Measurements from ENCODE around the gene KRT13.

Gene KRT13

GRCh38 chr17:41537614-41537954 is 32.2 kb upstream of the KRT13 start:
- DNase-seq (ENCODE audit: low read depth), result no peak

GRCh38 chr17:41536741-41537613 is 31.6 kb upstream of the KRT13 start:
- no peak for DNase-seq (ENCODE audit: low read depth)

GRCh38 chr17:41535764-41536481 is 30.5 kb upstream of the KRT13 start:
- no peak for DNase-seq (ENCODE audit: low read depth)

- no peak for DNase-seq (ENCODE audit: low read depth)
Measured at GRCh38 chr17:41534899-41535546, 29.6 kb upstream of the KRT13 start.

- DNase-seq (ENCODE audit: low read depth), result no peak
Measured at GRCh38 chr17:41533613-41534012, 28.2 kb upstream of the KRT13 start.

- DNase-seq (ENCODE audit: low read depth), result no peak
Measured at GRCh38 chr17:41532947-41533570, 27.6 kb upstream of the KRT13 start.

- no peak for DNase-seq (ENCODE audit: low read depth)
Measured at GRCh38 chr17:41531993-41532392, 26.6 kb upstream of the KRT13 start.

- DNase-seq (ENCODE audit: low read depth), result no peak
Measured at GRCh38 chr17:41530062-41531048, 24.9 kb upstream of the KRT13 start.

- no peak for DNase-seq (ENCODE audit: low read depth)
Measured at GRCh38 chr17:41529491-41529915, 24.1 kb upstream of the KRT13 start.

- DNase-seq (ENCODE audit: low read depth), result no peak
Measured at GRCh38 chr17:41528959-41529353, 23.5 kb upstream of the KRT13 start.

- DNase-seq (ENCODE audit: low read depth), result no peak
Measured at GRCh38 chr17:41527063-41528023, 21.9 kb upstream of the KRT13 start.

- no peak for DNase-seq (ENCODE audit: low read depth)
Measured at GRCh38 chr17:41524261-41524660, 18.8 kb upstream of the KRT13 start.

GRCh38 chr17:41523787-41524186 is 18.4 kb upstream of the KRT13 start:
- DNase-seq (ENCODE audit: low read depth), result no peak

GRCh38 chr17:41523225-41523593 is 17.8 kb upstream of the KRT13 start:
- no peak for DNase-seq (ENCODE audit: low read depth)

GRCh38 chr17:41522301-41523224 is 17.2 kb upstream of the KRT13 start:
- DNase-seq (ENCODE audit: low read depth), result no peak

- DNase-seq (ENCODE audit: low read depth), result no peak
Measured at GRCh38 chr17:41521574-41522261, 16.3 kb upstream of the KRT13 start.

- DNase-seq (ENCODE audit: low read depth), result no peak
Measured at GRCh38 chr17:41520821-41521521, 15.6 kb upstream of the KRT13 start.

All from T follicular helper cell (primary cell).